ENCODE data around the gene TFAM.

Gene TFAM

GRCh38 chr10:58439632-58440364 lies 54.6 kb downstream of the TFAM start:
- Histone ChIP-seq H3K27ac (no peak overlapping the region), H3K4me1 (no peaks in the 10 kb centered on the region), H3K4me3 (no peak overlapping the region), H3K9ac (no peak overlapping the region), H3K27me3 (no peaks in the 10 kb centered on the region), H3K9me3 (no peaks in the 10 kb centered on the region), H3K36me3 (no peaks in the 10 kb centered on the region), H4K20me1 (no peaks in the 10 kb centered on the region), H3K4me2 (no peak overlapping the region)
- no peak for TF ChIP-seq Cebpa-rat (IDR thresholded peaks at IDR 0.05)

DNA sequence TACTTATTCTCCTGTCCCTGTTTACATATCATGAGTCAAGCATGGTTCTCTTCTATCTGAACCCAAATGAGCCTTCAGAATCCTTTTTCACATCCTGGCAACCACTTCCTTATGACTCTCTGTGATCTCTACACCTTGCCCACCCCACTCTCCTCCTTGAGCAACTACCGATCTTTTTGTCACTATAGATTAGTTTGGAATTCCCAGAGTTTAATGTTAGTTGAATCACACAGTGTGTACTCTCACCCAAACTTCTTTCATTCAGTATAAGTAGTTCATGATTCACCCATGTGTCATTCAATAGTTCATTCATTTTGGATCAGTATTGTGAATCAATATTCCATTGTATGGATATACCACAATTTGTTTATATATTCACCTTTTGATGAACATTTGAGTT lies 55.3 kb downstream of the TFAM start:
- H3K27ac ChIP-seq = no peak overlapping the region
- H3K4me3 ChIP-seq = no peak overlapping the region
- H3K4me1 ChIP-seq = no peaks in the 10 kb centered on the region

GRCh38 chr10:58444321-58444720 lies 59.1 kb downstream of the TFAM start:
- Histone ChIP-seq H3K9ac (no peak overlapping the region), H3K36me3 (no peaks in the 10 kb centered on the region), H3K4me2 (no peak overlapping the region), H3K27me3 (no peaks in the 10 kb centered on the region), H3K27ac (no peak overlapping the region), H3K9me3 (peaks cover 16% of the 10 kb centered on the region), H4K20me1 (no peaks in the 10 kb centered on the region), H3K4me3 (no peak overlapping the region), H3K4me1 (no peaks in the 10 kb centered on the region)
- TF ChIP-seq Cebpa-rat (IDR thresholded peaks at IDR 0.05) = no peak

More for the DNA sequence above, 55.3 kb downstream of the TFAM start:
- Histone ChIP-seq H3K9me3 (no peaks in the 10 kb centered on the region), H3K4me2 (no peak overlapping the region), H4K20me1 (no peaks in the 10 kb centered on the region), H3K9ac (no peak overlapping the region), H3K36me3 (no peaks in the 10 kb centered on the region), H3K27me3 (no peaks in the 10 kb centered on the region)
- TF ChIP-seq Cebpa-rat (IDR thresholded peaks at IDR 0.05) = no peak

DNA sequence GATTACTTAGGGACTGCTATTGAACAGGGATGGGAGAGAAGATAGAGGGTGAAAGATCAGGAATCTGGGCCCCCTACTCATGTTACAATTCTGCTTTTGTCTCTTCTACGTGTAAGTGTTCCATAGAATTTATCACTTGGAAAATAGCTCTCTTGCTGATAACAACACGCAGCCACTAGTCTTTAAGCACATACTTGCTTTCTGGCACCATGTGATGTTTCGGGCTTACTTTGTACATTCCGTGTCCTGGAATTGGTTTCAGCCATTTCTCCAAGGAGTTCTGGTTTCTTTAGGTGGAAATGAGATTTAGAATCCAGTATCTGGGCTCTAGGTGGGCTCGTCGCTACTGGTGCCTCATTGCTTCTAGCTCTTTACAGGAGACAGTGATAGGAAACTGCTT lies 59.7 kb downstream of the TFAM start:
- H3K27me3 ChIP-seq = no peaks in the 10 kb centered on the region
- H4K20me1 ChIP-seq = no peaks in the 10 kb centered on the region
- TF ChIP-seq Cebpa-rat (IDR thresholded peaks at IDR 0.05) = no peak
- no peak overlapping the region for H3K4me2 ChIP-seq
- peaks cover 16% of the 10 kb centered on the region for H3K9me3 ChIP-seq
- no peak overlapping the region for H3K4me3 ChIP-seq
- no peak overlapping the region for H3K9ac ChIP-seq
- H3K4me1 ChIP-seq = no peaks in the 10 kb centered on the region
- H3K27ac ChIP-seq = no peak overlapping the region
- no peaks in the 10 kb centered on the region for H3K36me3 ChIP-seq

GRCh38 chr10:58448121-58448935 lies 63.1 kb downstream of the TFAM start:
- no peak overlapping the region for H3K27ac ChIP-seq
- TF ChIP-seq Cebpa-rat (IDR thresholded peaks at IDR 0.05) = no peak
- H3K4me3 ChIP-seq = no peak overlapping the region
- no peak overlapping the region for H3K9ac ChIP-seq
- H3K4me1 ChIP-seq = no peaks in the 10 kb centered on the region
- H3K36me3 ChIP-seq = no peaks in the 10 kb centered on the region
- no peak overlapping the region for H3K4me2 ChIP-seq
- H3K27me3 ChIP-seq = no peaks in the 10 kb centered on the region
- H4K20me1 ChIP-seq = no peaks in the 10 kb centered on the region
- H3K9me3 ChIP-seq = peaks cover 16% of the 10 kb centered on the region

All from BLaER1 (cell line).